ENCODE data around the gene GTPBP6.

DNA sequence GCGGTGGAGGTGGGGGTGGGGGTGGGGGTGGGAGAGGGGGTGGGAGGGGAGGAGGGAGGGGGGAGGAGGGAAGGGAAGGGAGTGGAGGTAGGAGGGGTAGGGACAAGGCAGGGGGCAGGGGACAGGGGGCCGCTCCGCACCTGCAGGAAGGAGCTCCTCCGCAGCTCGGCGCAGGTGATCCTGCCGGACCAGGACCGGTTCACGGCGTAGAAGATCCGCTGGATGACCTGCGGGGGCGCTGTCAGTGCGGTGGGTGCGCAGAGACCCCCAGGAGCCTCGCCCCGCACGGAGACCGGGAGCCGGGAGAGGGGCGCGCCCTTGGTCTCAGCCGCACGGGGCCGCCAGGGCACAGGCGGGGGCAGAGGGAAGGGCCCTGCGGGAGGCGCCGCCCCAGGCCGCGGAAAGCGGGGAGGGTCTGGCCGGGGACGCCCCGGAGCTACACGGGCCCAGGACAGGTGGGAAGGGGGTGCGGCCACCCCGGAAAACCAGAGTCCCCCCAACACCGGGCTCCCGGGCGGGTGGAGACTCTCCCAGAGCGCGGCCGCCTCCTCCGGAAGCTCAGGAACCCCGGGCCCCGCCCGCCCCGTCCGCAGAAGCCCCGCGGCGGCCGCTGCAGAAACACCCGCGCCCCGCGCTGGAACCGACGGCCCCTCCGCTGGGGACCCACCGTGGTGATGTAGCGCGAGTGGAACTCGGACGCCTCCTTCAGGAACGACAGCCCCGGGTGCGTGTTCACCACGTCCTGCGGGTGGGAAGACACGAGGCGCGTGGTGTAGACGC lies 27.6 kb upstream of the GTPBP6 start:
- TF ChIP-seq TAF1 (IDR thresholded peaks at IDR 0.05; ENCODE audit: borderline replicate concordance, low read depth, low read length) (no peak), POLR2A (IDR thresholded peaks at IDR 0.05; ENCODE audit: low read depth, low read length) (no peak)
